Vagina (tissue), 2 donors: ENCODE data around the gene GRM3.

ENCODE experiments used
- CTCF ChIP-seq, 3 experiments: fragments of 450-650 bp in 2 of 3; fragments of 200-600 bp in 1 of 3; sonication (generic) in 1 of 3; IDR thresholded peaks; one replicate each; pipeline ENCODE4 v1.5.1; 2017 to 2019; ENCODE audit warnings: antibody characterized with exemption in 3 of 3, mild to moderate bottlenecking in 2 of 3, moderate library complexity in 2 of 3
- POLR2AphosphoS5 ChIP-seq, 2 donors: sonication (generic); formaldehyde crosslinking; IDR thresholded peaks; one replicate each; pipeline ENCODE4 v1.9.0; 2017; ENCODE audit warnings: antibody characterized with exemption in 2 of 2, mild to moderate bottlenecking in 2 of 2, low read depth in 1 of 2; ENCODE audit not compliant: insufficient read depth in 1 of 2

GRCh38 chr7:86846494-86847190 is 202.9 kb downstream of the GRM3 start:
- no peak for TF ChIP-seq CTCF (IDR thresholded peaks at IDR 0.05)
- no peak for TF ChIP-seq POLR2AphosphoS5 (IDR thresholded peaks at IDR 0.05; ENCODE audit: insufficient read depth in 1 of 2, low read depth in 1 of 2)
